HepG2 (cell line): ENCODE data around the gene GLYATL3. TPM values are rescaled to one million over a fixed set of nuclear protein-coding genes. Genes with fewer than 3 reads are reported as not detected.

Experiments used
- BRCA1 ChIP-seq: sonication (generic); formaldehyde crosslinking; IDR thresholded peaks from 2 replicates; pipeline ENCODE4 v1.4.0; 2020; ENCODE audit warnings: missing genetic modification reagents
- CHD2 ChIP-seq: IDR thresholded peaks from 2 replicates; pipeline ENCODE4 v1.6.1; 2011; ENCODE audit warnings: low read depth, low read length, improper control_type of control experiment
- KLF11 ChIP-seq: IDR thresholded peaks from 2 replicates; pipeline ENCODE4 v1.6.1; 2016; ENCODE audit warnings: missing compliant biosample characterization
- NFIC ChIP-seq: IDR thresholded peaks from 2 replicates; pipeline ENCODE4 v1.6.1; 2012; ENCODE audit warnings: mild to moderate bottlenecking, low read length, inconsistent platforms
- U2AF1 ChIP-seq: fragments of 200-400 bp; formaldehyde crosslinking; optimal IDR thresholded peaks from 2 replicates; pipeline ENCODE3; 2017; ENCODE audit warnings: mild to moderate bottlenecking, low read depth, low read length
- ZBTB40 ChIP-seq, 2 experiments: fragments of 450-650 bp in 1 of 2; sonication (generic) in 1 of 2; formaldehyde crosslinking in 1 of 2; IDR thresholded peaks; 2 replicates each; pipeline versions ENCODE4 v1.6.1 to v1.8.0; 2016 to 2022; ENCODE audit warnings: antibody characterized with exemption in 1 of 2, mild to moderate bottlenecking in 1 of 2, missing genetic modification reagents in 1 of 2
- ZFP90 ChIP-seq: sonication (generic); formaldehyde crosslinking; IDR thresholded peaks from 2 replicates; pipeline ENCODE4 v1.8.0; 2022; ENCODE audit warnings: missing genetic modification reagents, mild to moderate bottlenecking, inconsistent platforms, borderline replicate concordance
- ZNF282 ChIP-seq: fragments of 450-650 bp; IDR thresholded peaks from 2 replicates; pipeline ENCODE4 v1.6.1; 2018; ENCODE audit not compliant: partially characterized antibody
- polyA plus RNA-seq, 8 experiments: library from polyadenylated mRNA; depleted of rRNA in 3 of 8; stranded (reverse) in 7 of 8; unstranded in 1 of 8; fragments of >200 nt; fragmentation: Illumina TruSeq in 4 of 8; extraction: Trizol in 4 of 8; gene quantifications; 2 replicates each; pipeline versions ENCODE4 v1.2.1 to v1.2.3, GENCODE V29; 2011 to 2016; ENCODE audit warnings: low read depth in 4 of 8, missing spikeins in 1 of 8, mixed read lengths in 1 of 8; ENCODE audit not compliant: insufficient read depth in 1 of 8
- total RNA-seq, 5 experiments: library from RNA; depleted of rRNA; stranded (reverse); fragments of >200 nt; fragmentation: Illumina TruSeq; extraction: Trizol; gene quantifications; 2 replicates each; pipeline ENCODE4 v1.2.3, GENCODE V29; 2016; ENCODE audit warnings: low read depth in 1 of 5
- TF ChIP-seq, protein P1 (sequence below): sonication (generic); formaldehyde crosslinking; conservative IDR thresholded peaks from 2 replicates; pipeline ENCODE4 v1.8.0; 2022; ENCODE audit warnings: low read depth, missing genetic modification reagents
- TF ChIP-seq, protein P2 (sequence below): fragments of 450-650 bp; IDR thresholded peaks from 2 replicates; pipeline ENCODE4 v1.6.1; 2016
- TF ChIP-seq, protein P3 (sequence below): IDR thresholded peaks from 2 replicates; pipeline ENCODE4 v1.6.1; 2016; ENCODE audit warnings: mild to moderate bottlenecking, missing biosample characterization, missing genetic modification reagents
- TF ChIP-seq, protein P4 (sequence below): sonication (generic); formaldehyde crosslinking; IDR thresholded peaks from 2 replicates; pipeline ENCODE4 v1.5.0; 2020; ENCODE audit warnings: mild to moderate bottlenecking, missing genetic modification reagents

Gene GLYATL3
- total and polyA plus RNA-seq, 2 of the 13 experiments (the other 11 are each of a cell fraction or from before 2014, with no cell fraction given), result 0.05 TPM; not detected in 1

GRCh38 chr6:49558238-49558637 is 58.5 kb downstream of the GLYATL3 start (continued):
- TF ChIP-seq BRCA1 (CRISPR knock-in tag) (no peak), ZNF282 (no peak), ZBTB40 (IDR thresholded peaks at IDR 0.05) (peak; percentile 40; the same call in 1 of the 2 replicates), ZBTB40 (CRISPR knock-in tag; IDR thresholded peaks at IDR 0.05) (no peak), NFIC (no peak), ZFP90 (CRISPR knock-in tag) (no peak), CHD2 (no peak), U2AF1 (no peak), KLF11 (CRISPR knock-in tag) (no peak)
- TF ChIP-seq, protein P1, sequence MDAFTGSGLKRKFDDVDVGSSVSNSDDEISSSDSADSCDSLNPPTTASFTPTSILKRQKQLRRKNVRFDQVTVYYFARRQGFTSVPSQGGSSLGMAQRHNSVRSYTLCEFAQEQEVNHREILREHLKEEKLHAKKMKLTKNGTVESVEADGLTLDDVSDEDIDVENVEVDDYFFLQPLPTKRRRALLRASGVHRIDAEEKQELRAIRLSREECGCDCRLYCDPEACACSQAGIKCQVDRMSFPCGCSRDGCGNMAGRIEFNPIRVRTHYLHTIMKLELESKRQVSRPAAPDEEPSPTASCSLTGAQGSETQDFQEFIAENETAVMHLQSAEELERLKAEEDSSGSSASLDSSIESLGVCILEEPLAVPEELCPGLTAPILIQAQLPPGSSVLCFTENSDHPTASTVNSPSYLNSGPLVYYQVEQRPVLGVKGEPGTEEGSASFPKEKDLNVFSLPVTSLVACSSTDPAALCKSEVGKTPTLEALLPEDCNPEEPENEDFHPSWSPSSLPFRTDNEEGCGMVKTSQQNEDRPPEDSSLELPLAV (CRISPR knock-in tag), result no peak
- TF ChIP-seq, protein P2, sequence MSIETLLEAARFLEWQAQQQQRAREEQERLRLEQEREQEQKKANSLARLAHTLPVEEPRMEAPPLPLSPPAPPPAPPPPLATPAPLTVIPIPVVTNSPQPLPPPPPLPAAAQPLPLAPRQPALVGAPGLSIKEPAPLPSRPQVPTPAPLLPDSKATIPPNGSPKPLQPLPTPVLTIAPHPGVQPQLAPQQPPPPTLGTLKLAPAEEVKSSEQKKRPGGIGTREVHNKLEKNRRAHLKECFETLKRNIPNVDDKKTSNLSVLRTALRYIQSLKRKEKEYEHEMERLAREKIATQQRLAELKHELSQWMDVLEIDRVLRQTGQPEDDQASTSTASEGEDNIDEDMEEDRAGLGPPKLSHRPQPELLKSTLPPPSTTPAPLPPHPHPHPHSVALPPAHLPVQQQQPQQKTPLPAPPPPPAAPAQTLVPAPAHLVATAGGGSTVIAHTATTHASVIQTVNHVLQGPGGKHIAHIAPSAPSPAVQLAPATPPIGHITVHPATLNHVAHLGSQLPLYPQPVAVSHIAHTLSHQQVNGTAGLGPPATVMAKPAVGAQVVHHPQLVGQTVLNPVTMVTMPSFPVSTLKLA, result no peak
- TF ChIP-seq, protein P3, sequence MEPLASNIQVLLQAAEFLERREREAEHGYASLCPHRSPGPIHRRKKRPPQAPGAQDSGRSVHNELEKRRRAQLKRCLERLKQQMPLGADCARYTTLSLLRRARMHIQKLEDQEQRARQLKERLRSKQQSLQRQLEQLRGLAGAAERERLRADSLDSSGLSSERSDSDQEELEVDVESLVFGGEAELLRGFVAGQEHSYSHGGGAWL, result no peak
- TF ChIP-seq, protein P4, sequence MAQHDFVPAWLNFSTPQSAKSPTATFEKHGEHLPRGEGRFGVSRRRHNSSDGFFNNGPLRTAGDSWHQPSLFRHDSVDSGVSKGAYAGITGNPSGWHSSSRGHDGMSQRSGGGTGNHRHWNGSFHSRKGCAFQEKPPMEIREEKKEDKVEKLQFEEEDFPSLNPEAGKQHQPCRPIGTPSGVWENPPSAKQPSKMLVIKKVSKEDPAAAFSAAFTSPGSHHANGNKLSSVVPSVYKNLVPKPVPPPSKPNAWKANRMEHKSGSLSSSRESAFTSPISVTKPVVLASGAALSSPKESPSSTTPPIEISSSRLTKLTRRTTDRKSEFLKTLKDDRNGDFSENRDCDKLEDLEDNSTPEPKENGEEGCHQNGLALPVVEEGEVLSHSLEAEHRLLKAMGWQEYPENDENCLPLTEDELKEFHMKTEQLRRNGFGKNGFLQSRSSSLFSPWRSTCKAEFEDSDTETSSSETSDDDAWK, result no peak
